ENCODE measurements around the gene PRSS22.

PRSS22 gene

GRCh38 chr16:2879854-2880508 is 22.0 kb upstream of the PRSS22 start:
- DNase-seq: no peak

- peak; percentile 40 for DNase-seq
Observed at GRCh38 chr16:2874912-2875362, 17.0 kb upstream of the PRSS22 start.

GRCh38 chr16:2874032-2874911 is 16.3 kb upstream of the PRSS22 start:
- no peak for DNase-seq

GRCh38 chr16:2871926-2872325 is 14.0 kb upstream of the PRSS22 start:
- DNase-seq: no peak

GRCh38 chr16:2867987-2868789 is 10.2 kb upstream of the PRSS22 start:
- peak; percentile 89 for DNase-seq

- DNase-seq: no peak
Observed at GRCh38 chr16:2867661-2867986, 9.7 kb upstream of the PRSS22 start.

GRCh38 chr16:2866431-2866830 is 8.5 kb upstream of the PRSS22 start:
- DNase-seq: no peak

- no peak for DNase-seq
Observed at GRCh38 chr16:2865651-2866050, 7.7 kb upstream of the PRSS22 start.

GRCh38 chr16:2860826-2861567 is 3.0 kb upstream of the PRSS22 start:
- no peak for DNase-seq

- DNase-seq: no peak
Observed at GRCh38 chr16:2859686-2860265, 1.8 kb upstream of the PRSS22 start.

- no peak for DNase-seq
Observed at GRCh38 chr16:2858245-2859025, 465 bp upstream of the PRSS22 start.

- no peak for DNase-seq
Observed at GRCh38 chr16:2856686-2857450, 1.1 kb downstream of the PRSS22 start.

GRCh38 chr16:2856061-2856670 is 1.8 kb downstream of the PRSS22 start:
- DNase-seq: no peak

- DNase-seq: no peak
Observed at GRCh38 chr16:2855536-2855935, 2.4 kb downstream of the PRSS22 start.

- no peak for DNase-seq
Observed at GRCh38 chr16:2854700-2855309, 3.2 kb downstream of the PRSS22 start.

GRCh38 chr16:2853531-2854073 is 4.4 kb downstream of the PRSS22 start:
- no peak for DNase-seq

- no peak for DNase-seq
Observed at GRCh38 chr16:2852731-2853507, 5.1 kb downstream of the PRSS22 start.

GRCh38 chr16:2852003-2852730 is 5.8 kb downstream of the PRSS22 start:
- DNase-seq: no peak
